Neural cell (in vitro differentiated cells): ENCODE results near the gene LIMK1. TPM values are rescaled to one million over a fixed set of nuclear protein-coding genes. Genes with fewer than 3 reads are reported as not detected.

Experiments used
- H2AFZ ChIP-seq: fragments of 200-600, 300-800 bp; sonication (generic), shearing (Covaris generic); 2 replicates; pipeline ENCODE4 v1.6.0; 2014; ENCODE audit warnings: low read depth, mild to moderate bottlenecking, antibody characterized with exemption, low read length, moderate library complexity
- H3F3A ChIP-seq: fragments of 200-600 bp; shearing (Covaris generic); 2 replicates; pipeline ENCODE4 v1.6.1; 2016; ENCODE audit warnings: mild to moderate bottlenecking, moderate library complexity, mixed read lengths, antibody characterized with exemption, low read length; ENCODE audit not compliant: insufficient read depth, poor library complexity, severe bottlenecking
- H3K27ac ChIP-seq: fragments of 200-600, 300-800 bp; sonication (generic), shearing (Covaris generic); 2 replicates; pipeline ENCODE4 v1.5.1; 2014; ENCODE audit warnings: mild to moderate bottlenecking, low read length, moderate library complexity
- H3K27me3 ChIP-seq: fragments of 300-800, 200-600 bp; sonication (generic), shearing (Covaris generic); 2 replicates; pipeline ENCODE4 v1.6.0; 2014; ENCODE audit warnings: mild to moderate bottlenecking, low read depth, low read length, moderate library complexity; ENCODE audit not compliant: insufficient read depth
- H3K36me3 ChIP-seq: fragments of 300-800, 200-600 bp; sonication (generic), shearing (Covaris generic); 2 replicates; pipeline ENCODE4 v1.5.1; 2014; ENCODE audit warnings: mild to moderate bottlenecking, antibody characterized with exemption, low read length, moderate library complexity; ENCODE audit not compliant: insufficient read depth
- H3K4me2 ChIP-seq: fragments of 300-800, 200-600 bp; sonication (generic), shearing (Covaris generic); 2 replicates; pipeline ENCODE4 v1.6.0; 2014; ENCODE audit warnings: mild to moderate bottlenecking, low read length
- H3K4me3 ChIP-seq: fragments of 300-800, 200-600 bp; sonication (generic), shearing (Covaris generic); 2 replicates; pipeline ENCODE4 v1.5.1; 2014; ENCODE audit warnings: mild to moderate bottlenecking, low read length, moderate library complexity
- H3K79me2 ChIP-seq: fragments of 200-600 bp; shearing (Covaris generic); replicated peaks from 2 replicates; pipeline ENCODE4 v1.6.0; 2014; ENCODE audit warnings: mild to moderate bottlenecking, low read length, moderate library complexity; ENCODE audit not compliant: insufficient read depth
- H3K9ac ChIP-seq: fragments of 300-800, 200-600 bp; sonication (generic), shearing (Covaris generic); 2 replicates; pipeline ENCODE4 v1.6.1; 2016; ENCODE audit warnings: mild to moderate bottlenecking, low read length, mixed read lengths
- H3K9me2 ChIP-seq: fragments of 200-600 bp; shearing (Covaris generic); 2 replicates; pipeline ENCODE4 v1.6.1; 2016; ENCODE audit warnings: mild to moderate bottlenecking, low read length, mixed read lengths; ENCODE audit not compliant: insufficient read depth
- H3K9me3 ChIP-seq: fragments of 200-600, 300-800 bp; sonication (generic), shearing (Covaris generic); 2 replicates; pipeline ENCODE4 v1.6.1; 2016; ENCODE audit warnings: mild to moderate bottlenecking, mixed run types, low read length, moderate library complexity, mixed read lengths
- H4K20me1 ChIP-seq: fragments of 200-600 bp; shearing (Covaris generic); 2 replicates; pipeline ENCODE4 v1.6.1; 2016; ENCODE audit warnings: mild to moderate bottlenecking, mixed run types; ENCODE audit not compliant: insufficient read depth
- CTCF ChIP-seq: fragments of 450-650 bp; IDR thresholded peaks from 2 replicates; pipeline ENCODE4 v1.5.1; 2014; ENCODE audit warnings: antibody characterized with exemption, mild to moderate bottlenecking, moderate library complexity; ENCODE audit not compliant: poor library complexity, severe bottlenecking
- EP300 ChIP-seq: fragments of 450-650 bp; conservative IDR thresholded peaks from 2 replicates; pipeline ENCODE4 v1.6.1; 2014; ENCODE audit warnings: antibody characterized with exemption, mild to moderate bottlenecking, moderate library complexity; ENCODE audit not compliant: poor library complexity, severe bottlenecking
- EZH2 ChIP-seq: fragments of 200-600, 300-800 bp; shearing (Covaris generic), sonication (generic); IDR thresholded peaks from 2 replicates; pipeline ENCODE4 v1.6.1; 2014; ENCODE audit warnings: antibody characterized with exemption, low read length, borderline replicate concordance, mild to moderate bottlenecking; ENCODE audit not compliant: insufficient read depth, poor library complexity, severe bottlenecking
- MXI1 ChIP-seq: fragments of 450-650 bp; conservative IDR thresholded peaks from 2 replicates; pipeline ENCODE4 v1.6.1; 2014; ENCODE audit warnings: antibody characterized with exemption, mild to moderate bottlenecking; ENCODE audit not compliant: poor library complexity, severe bottlenecking
- POLR2AphosphoS5 ChIP-seq: IDR thresholded peaks from 2 replicates; pipeline ENCODE4 v1.6.1; 2012
- RAD21 ChIP-seq: fragments of 450-650 bp; conservative IDR thresholded peaks from 2 replicates; pipeline ENCODE4 v1.6.1; 2014; ENCODE audit warnings: antibody characterized with exemption, mild to moderate bottlenecking, moderate library complexity
- SMC3 ChIP-seq: fragments of 450-650 bp; conservative IDR thresholded peaks from 2 replicates; pipeline ENCODE4 v1.6.1; 2014; ENCODE audit warnings: antibody characterized with exemption, mild to moderate bottlenecking, moderate library complexity; ENCODE audit not compliant: poor library complexity
- TAF1 ChIP-seq: IDR thresholded peaks from 2 replicates; pipeline ENCODE4 v1.6.1; 2012; ENCODE audit warnings: low read depth
- polyA plus RNA-seq: library from polyadenylated mRNA; depleted of rRNA; stranded (reverse); fragments of >200 nt; gene quantifications from 2 replicates; pipeline ENCODE4 v1.2.3, GENCODE V29; 2014
- TF ChIP-seq, protein P1 (sequence below): IDR thresholded peaks from 2 replicates; pipeline ENCODE4 v1.6.1; 2012; ENCODE audit warnings: borderline replicate concordance

The LIMK1 gene
- polyA plus RNA-seq, 1 donor from 2014 or later, result 21.1 TPM

DNA sequence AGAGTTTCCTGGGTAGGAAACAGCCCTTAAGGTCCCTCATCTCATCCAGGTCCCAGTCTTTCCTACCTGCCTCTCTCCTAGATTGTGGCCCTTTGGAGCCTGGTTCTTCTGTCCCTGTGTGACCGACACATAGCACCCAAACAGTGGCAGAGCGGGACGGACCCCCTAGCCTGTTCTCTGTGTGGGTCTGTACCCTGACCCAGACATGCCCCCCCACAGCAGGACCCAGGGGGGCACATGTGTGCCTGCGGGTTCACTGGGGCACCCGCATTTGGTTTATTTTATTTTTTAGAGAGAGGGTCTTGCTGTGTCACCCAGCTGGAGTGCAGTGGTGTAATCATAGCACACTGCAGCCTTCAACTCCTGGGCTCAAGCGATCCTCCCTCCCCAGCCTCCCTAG, 11.5 kb downstream of the LIMK1 start:
- Histone ChIP-seq H3K27ac (no peak overlapping the region), H2AFZ (no peak overlapping the region), H3F3A (no peaks in the 10 kb centered on the region), H3K36me3 (no peaks in the 10 kb centered on the region), H3K9me2 (no peaks in the 10 kb centered on the region), H3K4me3 (no peak overlapping the region), H3K9ac (no peak overlapping the region), H4K20me1 (no peaks in the 10 kb centered on the region), H3K4me2 (no peak overlapping the region), H3K9me3 (no peaks in the 10 kb centered on the region), H3K27me3 (no peaks in the 10 kb centered on the region), H3K79me2 (no peaks in the 10 kb centered on the region)
- TF ChIP-seq EZH2, result no peak
- TF ChIP-seq, protein P1, sequence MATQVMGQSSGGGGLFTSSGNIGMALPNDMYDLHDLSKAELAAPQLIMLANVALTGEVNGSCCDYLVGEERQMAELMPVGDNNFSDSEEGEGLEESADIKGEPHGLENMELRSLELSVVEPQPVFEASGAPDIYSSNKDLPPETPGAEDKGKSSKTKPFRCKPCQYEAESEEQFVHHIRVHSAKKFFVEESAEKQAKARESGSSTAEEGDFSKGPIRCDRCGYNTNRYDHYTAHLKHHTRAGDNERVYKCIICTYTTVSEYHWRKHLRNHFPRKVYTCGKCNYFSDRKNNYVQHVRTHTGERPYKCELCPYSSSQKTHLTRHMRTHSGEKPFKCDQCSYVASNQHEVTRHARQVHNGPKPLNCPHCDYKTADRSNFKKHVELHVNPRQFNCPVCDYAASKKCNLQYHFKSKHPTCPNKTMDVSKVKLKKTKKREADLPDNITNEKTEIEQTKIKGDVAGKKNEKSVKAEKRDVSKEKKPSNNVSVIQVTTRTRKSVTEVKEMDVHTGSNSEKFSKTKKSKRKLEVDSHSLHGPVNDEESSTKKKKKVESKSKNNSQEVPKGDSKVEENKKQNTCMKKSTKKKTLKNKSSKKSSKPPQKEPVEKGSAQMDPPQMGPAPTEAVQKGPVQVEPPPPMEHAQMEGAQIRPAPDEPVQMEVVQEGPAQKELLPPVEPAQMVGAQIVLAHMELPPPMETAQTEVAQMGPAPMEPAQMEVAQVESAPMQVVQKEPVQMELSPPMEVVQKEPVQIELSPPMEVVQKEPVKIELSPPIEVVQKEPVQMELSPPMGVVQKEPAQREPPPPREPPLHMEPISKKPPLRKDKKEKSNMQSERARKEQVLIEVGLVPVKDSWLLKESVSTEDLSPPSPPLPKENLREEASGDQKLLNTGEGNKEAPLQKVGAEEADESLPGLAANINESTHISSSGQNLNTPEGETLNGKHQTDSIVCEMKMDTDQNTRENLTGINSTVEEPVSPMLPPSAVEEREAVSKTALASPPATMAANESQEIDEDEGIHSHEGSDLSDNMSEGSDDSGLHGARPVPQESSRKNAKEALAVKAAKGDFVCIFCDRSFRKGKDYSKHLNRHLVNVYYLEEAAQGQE, result no peak
- no peak for TF ChIP-seq MXI1
- TF ChIP-seq POLR2AphosphoS5, result no peak
- TF ChIP-seq EP300, result no peak
- no peak for TF ChIP-seq TAF1
- no peak for TF ChIP-seq CTCF
- no peak for TF ChIP-seq RAD21
- TF ChIP-seq SMC3, result no peak

DNA sequence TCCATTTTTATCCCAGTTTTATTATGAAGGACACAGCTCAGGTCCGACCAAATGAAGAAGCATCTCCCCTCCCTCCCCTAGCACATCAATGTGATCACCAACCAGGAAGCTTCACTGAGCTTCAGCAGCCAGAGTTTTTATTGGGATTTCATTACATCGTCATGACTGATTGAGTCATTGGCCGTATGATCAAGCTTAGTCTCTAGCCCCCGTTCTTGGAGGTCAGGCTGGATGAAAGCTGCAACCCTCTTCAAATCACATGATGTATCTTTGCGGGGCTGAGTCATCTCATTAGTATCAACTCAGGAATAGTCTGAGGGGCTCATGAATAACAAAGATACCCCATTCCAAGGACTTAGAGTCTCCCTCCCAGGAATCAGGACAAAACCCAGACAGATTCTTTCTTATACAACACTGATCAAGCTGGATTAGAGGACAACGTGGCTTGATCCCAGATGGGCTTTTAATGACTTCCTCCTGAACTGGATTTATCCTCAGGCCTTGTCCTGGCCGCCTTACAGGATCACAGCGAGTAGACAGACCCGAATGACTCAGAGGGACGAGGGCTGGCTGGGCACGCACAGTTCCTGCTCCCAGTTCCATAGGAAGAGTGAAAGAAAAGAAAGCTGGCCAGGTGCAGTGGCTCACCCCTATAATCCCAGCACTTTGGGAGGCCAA, 14.5 kb downstream of the LIMK1 start:
- Histone ChIP-seq H3K4me3 (no peak overlapping the region), H2AFZ (no peak overlapping the region), H3K9me2 (no peaks in the 10 kb centered on the region), H3K27me3 (no peaks in the 10 kb centered on the region), H4K20me1 (no peaks in the 10 kb centered on the region), H3K79me2 (no peaks in the 10 kb centered on the region), H3K36me3 (no peaks in the 10 kb centered on the region), H3K4me2 (no peak overlapping the region), H3K27ac (no peak overlapping the region), H3F3A (no peaks in the 10 kb centered on the region), H3K9ac (no peak overlapping the region), H3K9me3 (no peaks in the 10 kb centered on the region)
- no peak for TF ChIP-seq SMC3
- TF ChIP-seq, protein P1, result no peak
- TF ChIP-seq EP300, result no peak
- no peak for TF ChIP-seq TAF1
- TF ChIP-seq RAD21, result no peak
- TF ChIP-seq EZH2, result no peak
- no peak for TF ChIP-seq CTCF
- TF ChIP-seq MXI1, result no peak
- TF ChIP-seq POLR2AphosphoS5, result no peak
